Medulla oblongata (tissue), 1 donor: ENCODE results near the gene CAMK1.

Source experiments
- DNase-seq: peaks from one replicate; pipeline ENCODE4 v3.0.0-alpha.2; 2015; ENCODE audit errors: extremely low spot score

Gene CAMK1

GRCh38 chr3:9793161-9793781, 23.5 kb upstream of the CAMK1 start:
- no peak for DNase-seq

- peak; percentile 96 for DNase-seq
Observed at GRCh38 chr3:9792405-9793160, 22.8 kb upstream of the CAMK1 start, which contains the start of the genes ARPC4 and TADA3. TSS of gene ARPC4 (plus strand) at chr3:9793082. CDS start at chr3:9793122, 40 bp downstream. TSS of gene TADA3 (minus strand) at chr3:9792473. CDS start at chr3:9791466, 1,007 bp downstream.

DNA sequence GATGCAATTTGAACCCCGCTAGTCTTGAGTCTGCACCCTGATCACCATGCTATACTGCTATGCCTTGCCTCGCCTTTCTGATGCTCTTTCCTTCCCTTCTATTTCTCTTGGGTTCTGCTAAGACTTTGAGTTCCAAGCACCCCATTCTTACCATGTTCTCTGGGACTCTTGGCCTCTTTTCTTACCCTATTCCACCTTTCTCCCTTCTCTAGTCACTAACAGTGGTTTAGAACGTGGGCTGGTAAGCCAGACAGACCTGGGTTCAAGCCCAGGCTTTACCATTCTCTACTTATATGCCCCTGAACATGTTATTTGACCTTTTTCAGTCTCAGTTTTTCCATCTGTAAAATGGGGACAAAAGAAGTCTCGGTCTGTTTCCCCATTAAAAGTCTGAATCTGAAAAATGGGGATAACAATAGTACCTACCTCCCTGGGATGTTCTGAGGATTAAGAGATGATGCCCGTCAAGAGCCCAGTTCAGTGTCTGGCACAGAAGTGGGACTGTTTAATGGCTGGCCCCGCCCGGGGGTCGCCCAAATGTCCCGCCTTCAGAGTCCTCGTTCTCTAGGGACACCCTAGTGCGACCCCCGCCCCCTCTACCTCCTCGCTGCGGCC, 22.1 kb upstream of the CAMK1 start:
- no peak for DNase-seq

DNA sequence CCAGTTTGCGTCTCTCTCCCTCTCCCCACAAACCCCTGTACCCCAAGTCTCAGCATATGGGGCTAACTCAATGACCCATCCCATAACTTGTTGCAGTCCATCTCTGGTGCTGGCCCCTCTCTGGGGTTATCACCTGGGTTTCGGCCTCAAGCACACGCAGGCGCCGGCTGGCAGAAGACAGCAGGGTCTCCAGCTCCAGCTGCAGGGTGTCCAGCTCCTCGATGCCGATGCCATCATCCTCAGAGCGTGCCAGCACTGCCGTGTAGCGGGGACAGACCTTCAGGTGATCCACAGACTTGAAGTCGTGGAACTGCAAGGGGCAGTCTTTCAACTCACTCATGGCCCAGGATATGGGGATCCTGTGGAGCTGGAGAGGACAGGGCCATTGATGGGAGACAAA, 21.4 kb upstream of the CAMK1 start:
- DNase-seq, result no peak

GRCh38 chr3:9787714-9788113, 18.0 kb upstream of the CAMK1 start:
- DNase-seq, result no peak

GRCh38 chr3:9786825-9787669, 17.3 kb upstream of the CAMK1 start:
- no peak for DNase-seq

GRCh38 chr3:9786209-9786739, 16.5 kb upstream of the CAMK1 start:
- no peak for DNase-seq

GRCh38 chr3:9785602-9786001, 15.9 kb upstream of the CAMK1 start:
- no peak for DNase-seq

- DNase-seq, result no peak
Observed at GRCh38 chr3:9784965-9785364, 15.2 kb upstream of the CAMK1 start.

DNA sequence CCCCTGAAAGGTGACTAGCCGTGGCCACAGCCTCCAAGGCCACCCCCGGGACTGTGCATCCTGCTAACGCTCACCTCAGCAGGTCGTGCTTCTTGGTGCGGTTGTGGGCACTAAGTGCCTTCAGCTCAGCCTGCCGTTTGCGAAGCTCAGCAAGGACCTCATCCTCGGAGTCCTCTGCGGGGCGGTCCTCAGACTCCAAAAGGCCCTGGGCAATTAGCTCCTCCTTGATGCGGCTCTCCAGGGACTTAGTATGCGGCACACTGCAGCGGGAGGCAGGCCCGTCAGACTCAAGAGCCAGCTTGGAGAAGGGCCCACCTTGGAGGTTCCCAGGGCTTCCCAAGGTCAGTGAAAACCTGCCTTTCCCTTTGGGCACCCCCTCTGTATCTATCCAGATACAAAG, 14.2 kb upstream of the CAMK1 start:
- DNase-seq, result no peak

DNA sequence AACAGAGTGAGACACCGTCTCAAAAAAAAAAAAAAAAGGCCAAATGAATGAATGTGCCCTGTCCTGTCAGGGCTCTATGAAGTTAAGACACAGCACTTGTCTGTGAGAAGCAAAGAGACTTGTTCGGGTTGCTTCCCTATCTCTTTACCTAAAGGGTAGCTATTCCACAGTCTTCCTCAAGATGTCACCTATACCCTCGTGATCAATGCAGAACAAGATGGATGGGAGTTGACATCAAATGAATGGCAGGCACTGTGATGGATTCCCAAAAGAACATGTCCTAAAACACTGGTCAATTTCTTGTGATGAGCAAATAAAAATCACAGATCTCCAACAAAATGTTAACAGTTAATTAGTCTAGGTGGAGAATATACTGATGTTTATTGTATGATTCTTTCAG, 13.0 kb upstream of the CAMK1 start:
- no peak for DNase-seq

- DNase-seq, result no peak
Observed at GRCh38 chr3:9781978-9782603, 12.3 kb upstream of the CAMK1 start.

- no peak for DNase-seq
Observed at GRCh38 chr3:9781551-9781950, 11.8 kb upstream of the CAMK1 start.

GRCh38 chr3:9780910-9781309, 11.2 kb upstream of the CAMK1 start:
- DNase-seq, result no peak

DNA sequence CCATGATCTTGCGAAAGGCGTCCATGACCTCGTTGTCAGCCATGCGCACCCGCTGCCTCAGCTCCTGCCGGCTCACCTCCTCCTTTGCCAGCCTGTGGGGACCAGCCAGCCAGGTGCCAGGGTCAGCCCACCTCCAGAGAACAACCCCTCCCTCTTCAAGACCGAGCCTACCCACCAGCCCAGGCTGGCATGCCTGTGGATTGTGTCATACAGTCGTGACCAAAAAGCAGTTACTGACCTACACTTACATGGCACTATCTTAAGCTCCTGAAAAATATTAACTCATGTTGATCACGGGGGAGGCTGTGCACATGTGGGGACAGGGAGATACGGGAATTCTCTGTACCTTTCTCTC, 10.7 kb upstream of the CAMK1 start:
- DNase-seq, result no peak

- peak; percentile 86 for DNase-seq
Observed at GRCh38 chr3:9779721-9780457, 10.1 kb upstream of the CAMK1 start.

- no peak for DNase-seq
Observed at GRCh38 chr3:9779075-9779593, 9.4 kb upstream of the CAMK1 start.

DNA sequence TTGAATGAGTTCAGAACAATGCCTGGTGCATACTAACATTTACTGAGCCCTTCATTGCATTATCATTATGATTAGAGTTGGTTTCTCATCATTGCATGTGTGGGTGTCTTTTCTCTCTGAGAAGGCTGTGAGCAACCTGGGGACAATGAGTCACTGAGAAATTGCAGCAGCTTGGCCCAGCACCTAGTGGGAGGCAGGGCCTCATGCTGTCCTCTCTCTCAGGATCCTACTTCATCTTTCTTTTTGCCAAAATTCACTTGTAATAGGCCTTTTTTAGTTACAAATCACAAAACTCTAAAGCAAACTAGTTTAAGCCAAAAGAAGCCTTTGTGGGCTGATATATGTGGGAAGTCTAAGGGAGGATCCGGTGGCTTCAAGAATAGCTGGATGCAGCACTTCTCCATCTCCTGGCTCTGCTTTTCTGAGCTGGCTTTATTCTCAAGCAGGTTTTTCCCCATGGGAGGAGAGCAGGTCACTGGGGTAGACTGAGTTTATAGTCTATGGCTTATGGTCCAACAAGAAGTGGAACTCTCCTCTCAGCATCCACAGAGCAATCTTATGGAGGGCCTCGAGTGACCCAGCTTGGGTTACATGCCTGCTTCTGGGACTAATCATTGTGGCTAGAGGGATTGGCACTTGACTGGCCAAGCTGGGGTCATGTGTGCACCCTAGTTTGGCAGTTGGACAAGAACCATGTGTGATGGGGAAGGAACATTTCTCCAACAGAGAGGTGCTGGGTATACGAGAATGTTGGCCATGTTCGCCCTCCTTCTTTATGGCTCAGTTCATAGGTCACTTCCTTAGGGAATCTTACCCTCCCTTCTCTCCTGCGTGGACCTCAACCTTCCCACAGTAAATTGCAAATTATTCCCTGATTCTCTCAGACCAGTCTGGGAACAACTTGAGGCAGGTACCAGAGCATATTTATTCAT, 8.7 kb upstream of the CAMK1 start:
- no peak for DNase-seq

- no peak for DNase-seq
Observed at GRCh38 chr3:9777694-9778021, 7.9 kb upstream of the CAMK1 start.
